HG03175 (cell line): ENCODE results near the gene CTDP1.

Experiments used
- ATAC-seq: cut with Tn5 transposase; IDR thresholded peaks from one replicate; pipeline ENCODE4 v1.9.1; 2021; ENCODE audit warnings: mild to moderate bottlenecking, moderate library complexity; ENCODE audit not compliant: unreplicated experiment

The CTDP1 gene

DNA sequence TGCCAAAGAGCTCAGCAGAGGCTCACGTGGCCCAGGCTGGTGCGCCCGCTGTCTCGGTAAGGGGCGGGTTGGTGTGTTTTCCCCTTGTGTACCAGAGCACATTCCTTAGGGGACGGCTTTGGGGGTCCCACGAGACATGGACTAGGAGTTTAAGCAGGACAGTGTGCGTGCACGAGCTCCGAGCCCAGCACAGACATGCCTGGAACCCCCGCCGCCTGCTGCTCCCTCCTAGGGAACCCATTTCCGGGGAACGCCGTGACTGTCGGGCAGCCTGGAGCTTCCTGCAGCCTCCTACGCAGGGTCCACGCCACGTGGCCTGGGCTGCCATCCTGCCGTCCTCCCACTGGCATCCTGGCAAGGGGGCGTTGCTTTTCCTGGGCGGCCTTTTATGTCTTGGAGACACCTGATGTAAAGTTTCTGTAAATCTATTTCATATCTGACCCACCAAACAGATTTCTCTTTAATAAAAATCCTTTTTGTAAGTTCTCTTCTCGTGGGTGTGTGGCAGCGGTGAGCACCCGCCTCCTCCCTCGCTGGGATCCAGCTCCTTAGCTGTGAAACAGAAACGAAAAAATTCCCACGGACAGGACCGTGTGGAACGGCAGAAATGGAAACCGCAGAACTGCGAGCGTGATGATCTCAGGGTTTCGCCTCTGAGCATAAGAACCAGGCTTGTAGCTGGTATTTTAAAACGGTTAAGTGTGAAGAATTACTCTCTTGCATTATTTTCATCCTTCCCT, 74.6 kb downstream of the CTDP1 start:
- ATAC-seq, result no peak

DNA sequence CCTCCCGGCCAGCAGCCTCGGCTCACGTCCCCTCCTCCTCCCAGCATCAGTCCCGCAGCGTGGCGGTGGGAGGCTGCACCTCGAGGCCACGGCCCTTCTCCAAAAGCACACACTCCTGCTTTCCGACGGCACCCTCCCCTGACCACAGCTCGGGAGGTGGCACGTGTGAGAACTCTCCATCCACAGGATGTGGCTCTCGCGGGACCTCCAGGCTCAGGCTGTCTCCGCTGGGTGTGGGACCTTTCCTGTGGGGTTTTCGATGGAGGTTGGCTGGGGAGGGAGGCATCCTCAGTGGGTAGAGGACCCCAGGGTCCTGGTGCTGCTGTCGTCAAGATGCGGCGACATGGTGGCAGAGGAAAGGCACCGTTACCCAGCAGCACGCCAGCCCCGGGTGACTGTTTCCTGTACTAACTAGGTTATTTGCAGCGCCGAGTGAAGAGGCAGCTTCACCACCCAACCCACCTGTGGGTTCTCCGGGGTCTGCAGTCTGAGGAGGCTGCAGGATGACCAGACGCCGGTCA, 75.3 kb downstream of the CTDP1 start:
- no peak for ATAC-seq

DNA sequence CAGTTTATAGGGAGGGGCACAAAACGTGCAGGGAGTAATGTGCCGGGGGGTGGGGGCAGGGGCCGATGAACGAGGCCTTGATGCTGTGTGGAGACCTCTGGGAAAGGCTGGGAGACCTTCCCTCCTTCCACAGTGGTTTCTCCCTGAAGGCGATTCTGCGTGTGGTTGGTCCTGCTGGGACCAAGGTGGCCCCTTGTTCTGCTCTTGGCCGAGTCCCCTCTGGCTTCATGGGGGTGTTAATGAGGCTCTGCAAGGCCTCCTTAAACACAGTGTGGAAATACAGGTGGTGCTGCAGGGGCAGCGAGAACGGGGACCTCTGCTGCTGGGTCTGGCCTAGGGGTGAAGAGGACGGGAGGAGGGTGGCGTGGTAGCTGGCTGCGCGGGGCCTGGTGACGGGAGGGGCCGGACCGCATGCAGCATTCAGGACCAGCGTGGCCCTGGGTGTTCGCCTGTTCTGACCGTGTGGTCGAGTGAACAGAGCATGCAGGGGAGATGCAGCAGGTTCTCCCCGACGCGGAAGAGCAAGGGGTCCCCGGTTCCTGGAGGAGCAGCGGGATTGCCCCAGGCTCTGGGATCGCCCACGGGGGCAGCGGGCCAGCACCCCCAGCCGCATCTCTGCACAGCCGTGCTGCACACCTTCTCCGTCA, 76.0 kb downstream of the CTDP1 start:
- no peak for ATAC-seq

DNA sequence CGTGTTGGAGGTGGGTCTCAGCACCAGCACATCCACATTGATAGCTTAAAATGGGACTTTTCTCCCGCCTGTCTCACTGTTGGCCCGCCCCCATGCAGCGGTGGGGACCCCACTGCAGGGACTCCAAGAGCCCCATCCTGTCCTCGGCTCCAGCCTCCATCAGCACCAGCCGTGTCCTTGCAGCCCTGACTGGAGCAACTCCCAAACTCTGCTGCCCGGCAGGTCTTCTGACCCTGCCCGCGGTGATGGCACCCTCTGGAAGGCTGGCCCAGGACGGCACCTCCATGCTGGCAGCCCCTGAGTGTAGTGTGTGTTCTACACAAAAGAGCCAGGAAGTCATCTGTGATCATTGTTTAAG, 76.5 kb downstream of the CTDP1 start:
- no peak for ATAC-seq

GRCh38 chr18:79756826-79757225, 77.2 kb downstream of the CTDP1 start:
- no peak for ATAC-seq

DNA sequence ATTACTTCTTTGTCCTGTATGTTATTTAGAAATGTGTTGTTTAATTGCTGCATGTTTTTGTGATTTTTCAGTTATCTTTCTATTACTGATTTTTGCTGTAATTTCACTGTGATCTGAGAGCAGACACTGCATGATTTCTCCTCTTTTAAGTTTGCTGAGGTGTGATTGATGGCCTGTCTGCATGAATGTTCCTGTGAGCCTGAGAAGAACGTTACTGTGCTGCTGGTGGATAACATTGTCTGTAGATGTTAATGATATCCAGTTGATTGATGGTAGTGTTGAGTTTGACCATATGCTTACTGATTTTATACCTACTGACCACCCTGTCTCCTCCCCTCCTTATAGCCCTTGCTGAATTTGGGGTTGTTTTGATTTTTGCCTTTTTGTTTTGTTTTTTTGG, 80.7 kb downstream of the CTDP1 start:
- no peak for ATAC-seq

- ATAC-seq, result no peak
Measured at GRCh38 chr18:79760881-79761280, 81.3 kb downstream of the CTDP1 start.

DNA sequence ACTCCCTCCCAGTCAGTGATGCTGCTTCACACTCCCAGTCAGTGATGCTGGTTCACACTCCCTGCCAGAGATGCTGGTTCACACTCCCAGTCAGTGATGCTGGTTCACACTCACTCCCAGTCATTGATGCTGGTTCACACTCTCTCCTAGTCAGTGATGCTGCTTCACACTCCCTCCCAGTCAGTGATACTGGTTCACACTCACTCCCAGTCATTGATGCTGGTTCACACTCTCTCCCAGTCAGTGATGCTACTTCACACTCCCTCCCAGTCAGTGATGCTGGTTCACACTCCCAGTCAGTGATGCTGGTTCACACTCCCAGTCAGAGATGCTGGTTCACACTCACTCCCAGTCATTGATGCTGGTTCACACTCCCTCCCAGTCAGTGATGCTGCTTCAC, 83.8 kb downstream of the CTDP1 start:
- ATAC-seq, result no peak

- ATAC-seq, result no peak
Measured at GRCh38 chr18:79764131-79764530, 84.5 kb downstream of the CTDP1 start.

DNA sequence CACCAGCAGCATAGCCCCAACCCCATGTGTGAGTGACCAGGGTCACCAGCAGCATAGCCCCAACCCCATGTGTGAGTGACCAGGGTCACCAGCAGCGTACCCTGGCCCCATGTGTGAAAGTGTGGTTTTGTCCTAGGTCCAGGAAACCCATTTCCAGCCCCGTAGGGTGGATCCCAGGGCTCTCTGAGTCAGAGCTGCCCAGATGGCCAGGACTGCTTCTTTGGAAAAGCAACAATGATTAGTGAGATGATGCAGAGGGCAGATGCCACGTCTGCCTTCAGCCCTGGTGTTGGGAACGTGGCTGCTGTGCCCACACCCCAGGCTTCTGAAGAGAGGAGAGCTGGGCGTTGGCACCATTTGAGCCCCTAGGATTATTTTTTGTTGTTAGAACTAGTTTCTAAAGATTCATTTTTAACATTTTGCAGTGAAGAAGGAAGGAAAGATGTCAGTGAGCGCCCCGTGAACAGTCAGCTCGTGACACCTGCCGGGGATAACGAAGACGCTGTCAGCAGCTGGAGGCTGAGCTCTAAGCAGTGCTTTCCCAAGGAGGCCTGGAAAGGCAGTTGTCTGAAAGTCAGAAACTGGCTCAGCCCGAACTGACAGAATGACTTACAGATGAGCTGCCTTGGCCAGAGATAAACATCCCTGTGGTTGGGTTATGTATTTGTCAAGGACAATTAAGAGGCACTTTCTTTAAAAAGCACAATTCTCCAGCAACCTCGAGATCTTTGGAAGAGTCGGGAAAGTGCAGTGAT, 86.1 kb downstream of the CTDP1 start:
- no peak for ATAC-seq

GRCh38 chr18:79766308-79766707, 86.7 kb downstream of the CTDP1 start:
- ATAC-seq, result no peak

GRCh38 chr18:79768745-79769144, 89.1 kb downstream of the CTDP1 start:
- no peak for ATAC-seq

DNA sequence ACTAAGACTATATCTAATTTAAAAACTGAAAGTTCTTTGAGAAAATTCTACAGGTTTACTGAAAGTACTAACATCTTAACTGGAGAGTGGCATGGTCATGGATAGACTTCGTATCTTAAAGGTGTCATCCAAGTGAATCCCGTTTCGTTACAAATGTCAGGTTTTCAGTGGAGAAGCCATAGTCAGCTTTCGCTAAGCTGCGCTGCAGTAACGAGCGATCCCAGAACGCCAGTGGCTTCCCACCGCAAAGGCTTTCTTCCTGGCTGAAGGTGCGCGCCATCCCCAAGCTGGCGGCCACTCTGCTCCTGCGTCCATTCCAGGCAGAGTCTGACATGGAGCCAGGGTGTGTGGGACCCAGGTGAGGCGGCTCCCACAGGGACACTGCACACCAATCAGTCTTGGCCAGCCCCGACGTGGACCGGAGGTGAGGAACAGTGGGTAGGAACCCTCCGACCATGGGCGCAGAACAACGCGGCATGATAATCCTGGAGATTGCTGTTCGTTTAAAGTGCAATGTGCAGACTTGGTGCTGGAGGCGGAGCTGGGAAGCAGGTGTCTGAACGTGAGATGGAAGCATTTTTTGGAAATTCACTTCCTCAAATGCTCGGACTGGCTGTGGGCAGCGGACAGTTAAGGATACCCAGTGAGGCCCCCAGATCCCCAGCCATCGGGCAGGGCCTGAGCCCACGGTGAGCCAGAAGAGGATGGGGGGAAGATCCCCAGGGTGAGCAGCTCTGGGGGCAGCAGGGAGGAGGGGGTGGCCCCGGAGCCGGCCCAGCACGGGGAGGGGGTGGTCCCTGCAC, 90.3 kb downstream of the CTDP1 start:
- no peak for ATAC-seq

DNA sequence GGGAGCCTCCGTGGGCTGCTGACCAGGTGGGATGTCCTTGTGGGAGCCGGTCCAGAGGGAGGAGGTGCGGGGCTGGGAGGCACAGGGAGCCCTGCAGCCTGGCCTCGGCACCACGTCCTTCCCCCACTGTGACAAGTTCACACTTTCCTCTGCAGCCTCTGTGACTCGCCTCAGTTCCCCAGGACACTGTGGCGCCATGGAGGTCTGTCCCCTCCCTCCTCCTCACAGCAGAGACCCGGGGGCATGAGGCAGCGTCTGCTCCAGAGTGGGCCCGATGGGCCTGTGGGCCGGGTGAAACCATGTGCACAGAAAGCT, 90.9 kb downstream of the CTDP1 start:
- ATAC-seq, result no peak

GRCh38 chr18:79770826-79771225, 91.2 kb downstream of the CTDP1 start:
- ATAC-seq, result no peak

DNA sequence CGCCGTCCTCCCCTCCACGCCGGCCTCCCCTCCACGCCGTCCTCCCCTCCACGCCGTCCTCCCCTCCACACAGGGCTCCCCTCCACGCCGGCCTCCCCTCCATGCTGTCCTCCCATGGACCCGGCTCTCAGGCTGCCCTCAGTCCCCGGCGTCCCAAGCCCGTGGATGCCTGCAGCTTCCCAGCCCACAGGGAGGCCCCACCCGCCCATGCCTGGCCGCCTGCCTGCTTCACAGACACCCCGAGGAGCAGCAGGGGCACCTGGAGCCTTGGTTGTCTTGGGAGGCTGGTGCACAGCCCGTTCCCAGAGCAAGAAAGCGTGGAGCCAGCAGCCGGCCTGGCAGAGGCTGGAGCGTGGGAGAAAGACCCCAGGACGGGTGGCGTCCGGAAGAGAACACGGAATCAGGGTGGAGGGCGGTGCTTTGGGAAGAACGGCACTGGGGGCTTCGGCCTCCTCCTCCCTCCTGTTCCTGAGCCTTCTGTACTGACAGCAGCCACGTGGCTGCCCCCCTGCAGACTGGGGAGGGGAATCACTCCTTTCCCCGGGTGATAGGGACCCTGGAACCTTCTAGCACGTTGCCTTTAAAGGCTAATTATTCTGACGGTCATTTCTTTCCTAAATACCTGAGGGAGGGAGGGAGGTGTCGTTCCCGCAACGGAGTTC, 92.0 kb downstream of the CTDP1 start:
- no peak for ATAC-seq

- ATAC-seq, result no peak
Measured at GRCh38 chr18:79772108-79772864, 92.7 kb downstream of the CTDP1 start.

- ATAC-seq, result no peak
Measured at GRCh38 chr18:79772865-79773696, 93.5 kb downstream of the CTDP1 start.

DNA sequence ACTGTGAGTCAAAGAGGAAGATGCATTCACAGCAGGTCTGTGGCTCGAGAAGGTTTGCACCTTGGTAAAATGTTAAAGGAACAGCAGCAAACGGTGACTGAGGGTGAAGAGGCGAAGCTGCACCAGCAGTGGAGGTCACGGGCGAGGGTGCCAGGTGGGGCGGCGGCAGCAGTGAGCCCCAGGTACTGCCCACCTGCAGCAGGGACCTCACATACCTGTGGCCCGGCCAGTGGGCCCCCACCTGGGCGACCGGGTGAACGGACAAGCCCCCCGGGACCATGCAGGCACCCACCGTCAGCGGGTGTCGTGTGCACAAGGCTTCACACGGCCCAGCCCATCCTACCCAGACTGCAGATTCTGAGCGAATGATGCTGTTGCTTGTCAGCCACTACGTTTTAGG, 94.5 kb downstream of the CTDP1 start:
- no peak for ATAC-seq
